Measurements from ENCODE around the gene SLC7A10. TPM values are rescaled to one million over a fixed set of nuclear protein-coding genes. Genes with fewer than 3 reads are reported as not detected.
A peak's percentile ranks its signal among the peaks of the same experiment; 100 is the strongest.

SLC7A10 gene
- total RNA-seq, 4 donors from 2014 or later, result not detected

DNA sequence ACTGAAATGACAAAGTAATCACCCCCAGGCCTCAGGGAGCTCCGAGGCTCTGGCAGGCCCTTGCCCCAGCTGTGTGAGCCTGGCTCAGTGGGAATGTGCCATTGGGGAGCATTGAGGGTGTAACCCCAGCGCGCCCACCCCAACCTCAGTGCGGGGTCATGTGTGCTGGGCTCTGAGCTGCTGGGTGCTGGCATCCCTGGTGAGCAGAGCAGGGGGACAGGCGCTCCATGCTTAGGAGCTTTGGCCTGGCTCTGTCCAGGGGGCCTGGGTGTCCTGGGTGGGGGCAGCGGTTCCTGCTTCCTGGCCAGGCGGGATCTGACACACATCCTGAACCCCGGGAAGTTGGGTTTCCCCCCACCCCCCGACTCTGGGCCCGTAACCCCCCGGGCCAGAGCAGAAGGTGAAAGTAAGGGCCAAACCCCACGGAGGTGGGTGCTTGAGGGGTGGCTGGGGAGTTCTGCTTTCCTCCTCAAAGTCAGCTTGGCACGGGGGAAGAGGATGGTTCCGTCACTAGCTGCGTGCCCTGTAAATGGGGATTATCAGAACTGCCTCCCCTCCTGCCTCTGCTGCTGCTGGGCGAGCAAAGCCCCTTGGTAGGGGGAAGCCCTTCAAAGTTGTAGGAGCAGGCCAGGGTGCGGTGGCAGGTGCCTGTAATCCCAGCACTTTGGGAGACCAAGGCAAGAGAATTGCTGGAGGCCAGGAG, 29.9 kb downstream of the SLC7A10 start:
- peaks cover 14 to 27% (median 18%) of the 10 kb centered on the region in 4 donors for H3K4me1 ChIP-seq
- no peak for TF ChIP-seq EP300 (IDR thresholded peaks at IDR 0.05)
- H3K27ac ChIP-seq (replicated peaks in 1 of 4), result peak overlapping the region in 3 of 4 donors; percentile 64 to 77 (median 74)
- no peak for DNase-seq (ENCODE audit: extremely low spot score)
- H3K27me3 ChIP-seq, result no peaks in the 10 kb centered on the region
- peak overlapping the region; percentile 76 to 86 (median 80) for H3K4me3 ChIP-seq
- H3K36me3 ChIP-seq, result peaks cover 0 to 27% (median 18%) of the 10 kb centered on the region in 4 donors
- no peaks in the 10 kb centered on the region for H3K9me3 ChIP-seq
- intact Hi-C loops (cut with DNase I), result no loop called here
- 77% methylated on average over 7 of the region's 17 CpGs for WGBS

- DNase-seq (ENCODE audit: extremely low spot score), result no peak
- TF ChIP-seq POLR2A (IDR thresholded peaks at IDR 0.05; ENCODE audit: low read depth) (no peak), POLR2AphosphoS5 (IDR thresholded peaks at IDR 0.05) (no peak), EP300 (IDR thresholded peaks at IDR 0.05) (no peak)
- TF ChIP-seq, protein P1, sequence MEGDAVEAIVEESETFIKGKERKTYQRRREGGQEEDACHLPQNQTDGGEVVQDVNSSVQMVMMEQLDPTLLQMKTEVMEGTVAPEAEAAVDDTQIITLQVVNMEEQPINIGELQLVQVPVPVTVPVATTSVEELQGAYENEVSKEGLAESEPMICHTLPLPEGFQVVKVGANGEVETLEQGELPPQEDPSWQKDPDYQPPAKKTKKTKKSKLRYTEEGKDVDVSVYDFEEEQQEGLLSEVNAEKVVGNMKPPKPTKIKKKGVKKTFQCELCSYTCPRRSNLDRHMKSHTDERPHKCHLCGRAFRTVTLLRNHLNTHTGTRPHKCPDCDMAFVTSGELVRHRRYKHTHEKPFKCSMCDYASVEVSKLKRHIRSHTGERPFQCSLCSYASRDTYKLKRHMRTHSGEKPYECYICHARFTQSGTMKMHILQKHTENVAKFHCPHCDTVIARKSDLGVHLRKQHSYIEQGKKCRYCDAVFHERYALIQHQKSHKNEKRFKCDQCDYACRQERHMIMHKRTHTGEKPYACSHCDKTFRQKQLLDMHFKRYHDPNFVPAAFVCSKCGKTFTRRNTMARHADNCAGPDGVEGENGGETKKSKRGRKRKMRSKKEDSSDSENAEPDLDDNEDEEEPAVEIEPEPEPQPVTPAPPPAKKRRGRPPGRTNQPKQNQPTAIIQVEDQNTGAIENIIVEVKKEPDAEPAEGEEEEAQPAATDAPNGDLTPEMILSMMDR (IDR thresholded peaks at IDR 0.05), result no peak
- no peaks in the 10 kb centered on the region for H3K9me3 ChIP-seq
- 6% methylated on average over 6 of the region's 49 CpGs for WGBS
- intact Hi-C loops (cut with DNase I), result no loop called here
- H3K4me3 ChIP-seq, result peak overlapping the region; percentile 76 to 86 (median 80)
- peak overlapping the region; percentile 64 to 77 (median 72) for H3K27ac ChIP-seq (replicated peaks in 1 of 4)
- peaks cover 0 to 27% (median 18%) of the 10 kb centered on the region in 4 donors for H3K36me3 ChIP-seq
- H3K27me3 ChIP-seq, result no peaks in the 10 kb centered on the region
- peaks cover 14 to 27% (median 18%) of the 10 kb centered on the region in 4 donors for H3K4me1 ChIP-seq
Measured at GRCh38 chr19:33194886-33195644, 30.6 kb downstream of the SLC7A10 start.

DNA sequence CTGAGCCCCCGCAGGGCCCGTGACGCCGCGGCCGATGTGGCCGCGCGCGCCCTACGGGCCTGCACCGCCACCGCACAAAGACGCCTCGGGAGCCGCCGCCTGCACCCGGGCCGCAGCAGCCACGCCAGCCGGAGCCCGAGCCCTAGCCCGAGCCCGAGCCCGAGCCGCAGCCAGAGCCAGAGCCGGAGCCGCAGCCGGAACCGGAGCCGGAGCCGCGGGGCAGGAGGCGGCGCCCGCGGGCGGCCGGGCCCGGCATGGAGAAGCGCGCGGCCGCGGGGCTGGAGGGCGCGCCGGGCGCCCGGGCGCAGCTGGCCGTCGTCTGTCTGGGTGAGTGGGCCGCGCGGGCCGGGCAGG, 31.1 kb downstream of the SLC7A10 start:
- Histone ChIP-seq H3K36me3 (peaks cover 0 to 26% (median 16%) of the 10 kb centered on the region in 4 donors), H3K27me3 (no peaks in the 10 kb centered on the region), H3K4me3 (peak overlapping the region; percentile 76 to 86 (median 80)), H3K9me3 (no peaks in the 10 kb centered on the region), H3K4me1 (peaks cover 14 to 27% (median 18%) of the 10 kb centered on the region in 4 donors), H3K27ac (replicated peaks in 1 of 4) (peak overlapping the region; percentile 64 to 77 (median 72))
- no peak for TF ChIP-seq POLR2A (IDR thresholded peaks at IDR 0.05; ENCODE audit: low read depth)
- TF ChIP-seq, protein P1 (IDR thresholded peaks at IDR 0.05), result no peak
- no peak for TF ChIP-seq POLR2AphosphoS5 (IDR thresholded peaks at IDR 0.05)
- no peak for TF ChIP-seq EP300 (IDR thresholded peaks at IDR 0.05)
- intact Hi-C loops (cut with DNase I), result no loop called here
- DNase-seq (ENCODE audit: extremely low spot score), result no peak
- no CpG with 5 or more reads among the region's 57 CpGs for WGBS

GRCh38 chr19:33193865-33194362, 31.7 kb downstream of the SLC7A10 start, which contains the start of gene LRP3:
TSS of gene LRP3 (plus strand) at chr19:33194330. CDS start at chr19:33194786, 456 bp downstream.
- H3K27me3 ChIP-seq, result no peaks in the 10 kb centered on the region
- TF ChIP-seq POLR2A (IDR thresholded peaks at IDR 0.05; ENCODE audit: low read depth), result no peak
- TF ChIP-seq POLR2AphosphoS5 (IDR thresholded peaks at IDR 0.05), result no peak
- no peak for TF ChIP-seq EP300 (IDR thresholded peaks at IDR 0.05)
- TF ChIP-seq, protein P1 (IDR thresholded peaks at IDR 0.05), result no peak
- DNase-seq (ENCODE audit: extremely low spot score), result no peak
- intact Hi-C loops (cut with DNase I), result no loop called here
- H3K9me3 ChIP-seq, result no peaks in the 10 kb centered on the region
- peaks cover 14 to 27% (median 18%) of the 10 kb centered on the region in 4 donors for H3K4me1 ChIP-seq
- peak within 1 kb of the TSS; percentile 64 to 77 (median 72) for H3K27ac ChIP-seq (replicated peaks in 1 of 4)
- H3K4me3 ChIP-seq, result peak within 1 kb of the TSS; percentile 76 to 86 (median 80)
- peaks cover 0 to 20% (median 13%) of the 10 kb centered on the region in 4 donors for H3K36me3 ChIP-seq
- no CpG with 5 or more reads among the region's 50 CpGs for WGBS

All from esophagus muscularis mucosa (tissue), 4 donors.